Prostate gland (tissue), 2 donors: ENCODE measurements around the gene NUP58.

Source experiments
- POLR2A ChIP-seq: fragments of 450-650 bp; IDR thresholded peaks from one replicate; pipeline ENCODE4 v1.6.1; 2016; ENCODE audit warnings: antibody characterized with exemption, mild to moderate bottlenecking
- POLR2AphosphoS5 ChIP-seq: sonication (generic); formaldehyde crosslinking; IDR thresholded peaks from one replicate; pipeline ENCODE4 v1.6.1; 2017; ENCODE audit warnings: antibody characterized with exemption
- TF ChIP-seq, protein P1 (sequence below), 4 experiments: fragments of 200-600 bp in 2 of 4; fragments of 450-650 bp in 2 of 4; sonication (generic) in 2 of 4; IDR thresholded peaks; 1 replicate in 3 of 4; 2 replicates in 1 of 4; pipeline ENCODE4 v1.5.1; 2016 to 2019; ENCODE audit warnings: antibody characterized with exemption in 4 of 4, mild to moderate bottlenecking in 2 of 4, moderate library complexity in 2 of 4

DNA sequence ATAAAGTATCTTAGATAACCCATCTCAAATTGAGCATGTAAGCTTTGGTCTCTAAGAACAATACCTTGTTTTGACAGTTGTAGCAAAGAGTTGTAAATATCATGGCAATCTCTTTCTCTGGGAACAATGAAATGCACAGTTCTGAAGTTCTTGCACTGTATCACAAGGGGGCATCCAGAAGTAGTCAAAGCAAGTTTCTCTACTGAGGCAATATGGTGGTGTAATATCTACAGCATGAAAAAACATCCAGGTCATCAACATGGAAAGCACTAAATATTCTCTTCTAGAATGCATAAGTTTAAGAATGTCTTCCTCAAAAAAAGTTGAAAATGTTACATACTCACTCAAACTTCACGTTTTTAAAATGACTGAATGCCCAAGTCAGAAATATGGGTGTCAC, 33.7 kb upstream of the NUP58 start:
- TF ChIP-seq, protein P1, sequence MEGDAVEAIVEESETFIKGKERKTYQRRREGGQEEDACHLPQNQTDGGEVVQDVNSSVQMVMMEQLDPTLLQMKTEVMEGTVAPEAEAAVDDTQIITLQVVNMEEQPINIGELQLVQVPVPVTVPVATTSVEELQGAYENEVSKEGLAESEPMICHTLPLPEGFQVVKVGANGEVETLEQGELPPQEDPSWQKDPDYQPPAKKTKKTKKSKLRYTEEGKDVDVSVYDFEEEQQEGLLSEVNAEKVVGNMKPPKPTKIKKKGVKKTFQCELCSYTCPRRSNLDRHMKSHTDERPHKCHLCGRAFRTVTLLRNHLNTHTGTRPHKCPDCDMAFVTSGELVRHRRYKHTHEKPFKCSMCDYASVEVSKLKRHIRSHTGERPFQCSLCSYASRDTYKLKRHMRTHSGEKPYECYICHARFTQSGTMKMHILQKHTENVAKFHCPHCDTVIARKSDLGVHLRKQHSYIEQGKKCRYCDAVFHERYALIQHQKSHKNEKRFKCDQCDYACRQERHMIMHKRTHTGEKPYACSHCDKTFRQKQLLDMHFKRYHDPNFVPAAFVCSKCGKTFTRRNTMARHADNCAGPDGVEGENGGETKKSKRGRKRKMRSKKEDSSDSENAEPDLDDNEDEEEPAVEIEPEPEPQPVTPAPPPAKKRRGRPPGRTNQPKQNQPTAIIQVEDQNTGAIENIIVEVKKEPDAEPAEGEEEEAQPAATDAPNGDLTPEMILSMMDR (IDR thresholded peaks at IDR 0.05): no peak
- TF ChIP-seq POLR2AphosphoS5 (no peak), POLR2A (no peak)
